ENCODE measurements around the gene PTK7. TPM values are rescaled to one million over a fixed set of nuclear protein-coding genes. Genes with fewer than 3 reads are reported as not detected.

Gene PTK7
- total RNA-seq, 5 donors from 2014 or later (not counting 1 experiment from before 2014, with no cell fraction given): 0.56 to 11.3 (median 1.6) TPM

- ChIA-PET CTCF (interaction anchor here in 1 of 2 donors (0.6 kb wide), 1 partner anchor 278 kb away, joined by 4 read pairs; no protein-coding TSS in a partner anchor), POLR2A (no interaction called here)
- H3K4me1 Mint-ChIP-seq: no peaks in the 10 kb centered on the region
- ATAC-seq (replicated peaks in 1 of 4) (no peak), DNase-seq (no peak)
- H3K27me3 ChIP-seq (replicated peaks in 1 of 2; ENCODE audit: control insufficient read depth in 2 of 2, extremely low read depth in 1 of 2, insufficient read depth in 2 of 2, low read length in 1 of 2): no peaks in the 10 kb centered on the region
- no peak overlapping the region for H3K27ac Mint-ChIP-seq
- no peak overlapping the region for H3K4me3 ChIP-seq (ENCODE audit: control insufficient read depth in 1 of 2, extremely low read depth in 1 of 2, low read length in 1 of 2)
- H3K4me1 ChIP-seq (ENCODE audit: control insufficient read depth in 1 of 2, extremely low read depth in 1 of 2, insufficient read depth in 2 of 2, low read length in 2 of 2): no peaks in the 10 kb centered on the region
- H3K9me3 Mint-ChIP-seq: no peaks in the 10 kb centered on the region
- 93% methylated on average over 22 of the region's 23 CpGs for WGBS (ENCODE audit: insufficient coverage)
- H3K27ac ChIP-seq (ENCODE audit: low read length): no peak overlapping the region
- peaks cover 7 to 34% of the 10 kb centered on the region in 2 donors for H3K36me3 ChIP-seq (ENCODE audit: control insufficient read depth in 2 of 2, extremely low read depth in 1 of 2, insufficient read depth in 1 of 2, low read length in 1 of 2)
- H3K9me3 ChIP-seq: no peaks in the 10 kb centered on the region
- peaks cover 42% of the 10 kb centered on the region for H3K36me3 Mint-ChIP-seq
- no peaks in the 10 kb centered on the region for H3K27me3 Mint-ChIP-seq
- no peak overlapping the region for H3K4me3 Mint-ChIP-seq
These were observed 128.4 kb downstream of the PTK7 start for GRCh38 chr6:43204271-43205105.

- Mint-ChIP-seq H3K27me3 (no peaks in the 10 kb centered on the region), H3K4me1 (no peaks in the 10 kb centered on the region), H3K4me3 (no peak overlapping the region), H3K36me3 (peaks cover 33% of the 10 kb centered on the region), H3K9me3 (no peaks in the 10 kb centered on the region), H3K27ac (no peak overlapping the region)
- Histone ChIP-seq H3K27me3 (replicated peaks in 1 of 2; ENCODE audit: control insufficient read depth in 2 of 2, extremely low read depth in 1 of 2, insufficient read depth in 2 of 2, low read length in 1 of 2) (no peaks in the 10 kb centered on the region), H3K27ac (ENCODE audit: low read length) (no peak overlapping the region), H3K4me3 (ENCODE audit: control insufficient read depth in 1 of 2, extremely low read depth in 1 of 2, low read length in 1 of 2) (no peak overlapping the region), H3K9me3 (no peaks in the 10 kb centered on the region), H3K36me3 (ENCODE audit: control insufficient read depth in 2 of 2, extremely low read depth in 1 of 2, insufficient read depth in 1 of 2, low read length in 1 of 2) (peaks cover 5 to 21% of the 10 kb centered on the region in 2 donors), H3K4me1 (ENCODE audit: control insufficient read depth in 1 of 2, extremely low read depth in 1 of 2, insufficient read depth in 2 of 2, low read length in 2 of 2) (no peaks in the 10 kb centered on the region)
- ATAC-seq (replicated peaks in 1 of 4) (no peak), DNase-seq (no peak)
- 97% methylated on average over 9 of the region's 10 CpGs for WGBS (ENCODE audit: insufficient coverage)
- POLR2A ChIA-PET: interaction anchor here in 1 of 2 donors (0.7 kb wide), 1 partner anchor 536 kb away, joined by 7 read pairs; no protein-coding TSS in a partner anchor
- CTCF ChIA-PET: interaction anchor here in 1 of 2 donors (0.6 kb wide), 1 partner anchor 14 kb away, joined by 3 read pairs; no protein-coding TSS in a partner anchor
These were observed 129.7 kb downstream of the PTK7 start for GRCh38 chr6:43205849-43206248.

GRCh38 chr6:43207286-43207685, 131.2 kb downstream of the PTK7 start:
- WGBS (ENCODE audit: insufficient coverage): no CpG with 5 or more reads among the region's 2 CpGs
- Mint-ChIP-seq H3K27ac (no peak overlapping the region), H3K27me3 (no peaks in the 10 kb centered on the region), H3K9me3 (no peaks in the 10 kb centered on the region), H3K4me3 (no peak overlapping the region), H3K36me3 (peaks cover 34% of the 10 kb centered on the region), H3K4me1 (no peaks in the 10 kb centered on the region)
- ChIA-PET CTCF (interaction anchor here in 1 of 2 donors (0.6 kb wide), 1 partner anchor 297 kb away, joined by 5 read pairs; no protein-coding TSS in a partner anchor), POLR2A (no interaction called here)
- H3K27me3 ChIP-seq (replicated peaks in 1 of 2; ENCODE audit: control insufficient read depth in 2 of 2, extremely low read depth in 1 of 2, insufficient read depth in 2 of 2, low read length in 1 of 2): no peaks in the 10 kb centered on the region
- H3K36me3 ChIP-seq (ENCODE audit: control insufficient read depth in 2 of 2, extremely low read depth in 1 of 2, insufficient read depth in 1 of 2, low read length in 1 of 2): peaks cover 4 to 20% of the 10 kb centered on the region in 2 donors
- H3K9me3 ChIP-seq: no peaks in the 10 kb centered on the region
- no peak for DNase-seq
- H3K4me1 ChIP-seq (ENCODE audit: control insufficient read depth in 1 of 2, extremely low read depth in 1 of 2, insufficient read depth in 2 of 2, low read length in 2 of 2): no peaks in the 10 kb centered on the region
- no peak overlapping the region for H3K4me3 ChIP-seq (ENCODE audit: control insufficient read depth in 1 of 2, extremely low read depth in 1 of 2, low read length in 1 of 2)
- ATAC-seq (replicated peaks in 1 of 4): no peak
- H3K27ac ChIP-seq (ENCODE audit: low read length): no peak overlapping the region

Other genes with a start within 250 kb of the PTK7 start
- gene RPL7L1, start 196.7 kb upstream of the PTK7 start, total RNA-seq: 10 to 100 TPM; 62.5 to 89.2 (median 81.3) TPM
- gene PTCRA, start 160.3 kb upstream of the PTK7 start, total RNA-seq: under 1 TPM in 1 of 5 donors, not detected in 4; 0.53 TPM
- gene CNPY3, start 146.8 kb upstream of the PTK7 start, total RNA-seq: 10 to 100 TPM; 51.2 to 86.2 (median 79.4) TPM
- gene GNMT, start 115.6 kb upstream of the PTK7 start, total RNA-seq: 1 to 10 TPM in 4 of 5 donors, under 1 TPM in 1; 0.93 to 3.4 (median 1.3) TPM
- gene PEX6, start 97.1 kb upstream of the PTK7 start, total RNA-seq: 10 to 100 TPM; 20.5 to 30.5 (median 27.4) TPM
- gene PPP2R5D, start 91.7 kb upstream of the PTK7 start, total RNA-seq: 10 to 100 TPM; 27.8 to 35.1 (median 33.3) TPM
- 10 to 100 TPM; 20.5 to 38.7 (median 34.0) TPM for gene MEA1, start 62.4 kb upstream of the PTK7 start, total RNA-seq
- 10 to 100 TPM; 40.5 to 75.3 (median 66.9) TPM for gene KLHDC3, start 62.1 kb upstream of the PTK7 start, total RNA-seq
- gene RRP36, start 54.7 kb upstream of the PTK7 start, total RNA-seq: 10 to 100 TPM; 27.3 to 51.2 (median 47.3) TPM
- 10 to 100 TPM in 3 of 5 donors, 1 to 10 TPM in 2; 6.9 to 15.9 (median 11.6) TPM for gene CUL7, start 22.5 kb upstream of the PTK7 start, total RNA-seq
- gene MRPL2, start 16.9 kb upstream of the PTK7 start, total RNA-seq: 10 to 100 TPM; 34.8 to 66.3 (median 52.0) TPM
- 10 to 100 TPM; 37.8 to 48.5 (median 45.5) TPM for gene KLC4, start 16.7 kb upstream of the PTK7 start, total RNA-seq
- gene SRF, start 95.0 kb downstream of the PTK7 start, total RNA-seq: 10 to 100 TPM; 19.6 to 34.1 (median 33.7) TPM
- gene CUL9, start 105.9 kb downstream of the PTK7 start, total RNA-seq: 100 to 1,000 TPM in 1 of 5 donors, 10 to 100 TPM in 4; 92.5 to 107 (median 96.5) TPM
- 10 to 100 TPM; 28.5 to 76.1 (median 57.5) TPM for gene DNPH1, start 153.2 kb downstream of the PTK7 start, total RNA-seq
- gene TTBK1, start 167.2 kb downstream of the PTK7 start, total RNA-seq: under 1 TPM in 2 of 5 donors, not detected in 3; 0.03 to 0.07 TPM
- not detected for gene SLC22A7, start 221.9 kb downstream of the PTK7 start, total RNA-seq
- 1 to 10 TPM; 1.3 to 4.2 (median 2.8) TPM for gene CRIP3, start 232.5 kb downstream of the PTK7 start, total RNA-seq

Data from T-cell (primary cell).